DMS53 treated with DMSO at 0.1 percent for 48 hours (cell line): ENCODE data around the gene PROCR.
"Not testable (repeated sequence)": the region's sequence is repeated elsewhere in the genome, so short reads cannot be mapped to it uniquely, and the experiment has no call there.

Experiments used
- DNase-seq: peaks from one replicate; lab custom pipeline; 2025; ENCODE audit not compliant: unreplicated experiment; lab: John Stamatoyannopoulos, UW

PROCR gene

GRCh38 chr20:35192118-35192872 lies 20.4 kb downstream of the PROCR start:
- DNase-seq, result no peak

DNA sequence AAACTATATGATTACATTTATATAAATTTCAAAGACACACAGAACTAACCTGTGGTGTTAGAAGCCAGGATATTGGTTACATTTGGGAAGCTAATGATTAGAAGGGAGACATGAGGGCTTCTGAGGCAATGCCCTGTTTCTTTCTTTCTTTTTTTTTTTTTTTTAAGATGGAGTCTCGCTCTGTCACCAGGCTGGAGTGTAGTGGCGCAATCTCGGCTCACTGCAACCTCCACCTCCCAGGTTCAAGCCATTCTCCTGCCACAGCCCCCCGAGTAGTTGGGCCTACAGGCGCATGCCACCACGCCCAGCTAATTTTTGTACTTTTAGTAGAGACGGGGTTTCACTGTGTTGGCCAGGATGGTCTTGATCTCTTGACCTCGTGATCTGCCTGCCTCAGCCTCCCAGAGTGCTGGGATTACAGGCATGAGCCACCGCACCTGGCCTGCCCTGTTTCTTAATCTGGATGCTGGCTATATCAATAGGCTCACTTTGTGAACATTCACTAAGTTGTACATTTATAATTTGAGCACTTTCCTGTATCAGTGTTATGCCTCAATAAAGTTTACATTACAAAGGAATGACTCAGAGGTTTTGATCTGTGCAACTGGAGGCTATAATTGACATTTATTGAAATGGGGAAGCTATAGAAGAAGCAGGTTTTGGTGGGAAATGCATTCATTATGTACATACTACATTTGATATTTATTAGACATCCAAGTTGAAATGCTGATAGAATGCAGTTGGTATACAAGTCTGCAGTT lies 21.3 kb downstream of the PROCR start:
- not testable (repeated sequence) for DNase-seq

DNA sequence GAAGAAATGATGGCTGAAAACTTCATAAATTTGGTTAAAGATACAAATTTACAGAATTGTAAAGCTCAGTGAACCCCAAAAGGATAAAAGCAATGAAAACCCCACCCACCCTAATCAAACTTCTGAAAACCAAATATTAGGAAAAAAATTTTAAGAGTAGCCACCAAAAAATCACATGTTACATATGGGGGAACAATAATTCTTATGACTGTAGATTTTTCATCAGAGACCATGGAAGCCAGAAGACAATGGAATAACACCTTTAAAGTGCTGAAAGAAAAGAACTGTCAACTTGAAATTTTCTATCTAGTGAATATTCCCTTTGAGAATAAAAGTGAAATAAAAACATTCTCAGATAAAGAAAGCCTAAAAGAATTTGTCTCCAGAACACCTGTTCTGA lies 24.4 kb downstream of the PROCR start:
- no peak for DNase-seq

DNA sequence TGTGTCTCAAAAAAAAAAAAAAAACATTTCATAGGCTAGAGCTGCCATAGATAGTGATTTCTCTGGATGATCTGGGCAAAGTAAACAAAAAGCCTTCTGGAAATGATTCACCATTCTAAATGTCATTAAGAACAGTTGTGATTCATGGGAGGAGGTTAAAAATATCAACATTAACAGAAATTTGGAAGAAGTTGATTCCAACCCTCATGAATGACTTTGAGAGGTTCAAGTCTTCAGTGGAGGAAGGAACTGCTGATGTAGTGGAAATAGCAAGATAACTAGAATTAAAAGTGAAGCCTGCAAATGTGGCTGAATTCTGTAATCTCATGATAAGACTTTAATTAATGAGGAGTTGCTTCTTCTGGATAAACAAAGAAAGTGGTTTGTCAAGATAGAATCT lies 27.9 kb downstream of the PROCR start:
- peak; percentile 16 for DNase-seq

GRCh38 chr20:35200267-35200666 lies 28.4 kb downstream of the PROCR start:
- DNase-seq, result no peak

GRCh38 chr20:35201467-35201866 lies 29.6 kb downstream of the PROCR start:
- DNase-seq, result not testable (repeated sequence)

GRCh38 chr20:35206802-35207201 lies 34.9 kb downstream of the PROCR start:
- no peak for DNase-seq

- peak; percentile 85 for DNase-seq
These were observed 36.2 kb downstream of the PROCR start for GRCh38 chr20:35207950-35208611.

DNA sequence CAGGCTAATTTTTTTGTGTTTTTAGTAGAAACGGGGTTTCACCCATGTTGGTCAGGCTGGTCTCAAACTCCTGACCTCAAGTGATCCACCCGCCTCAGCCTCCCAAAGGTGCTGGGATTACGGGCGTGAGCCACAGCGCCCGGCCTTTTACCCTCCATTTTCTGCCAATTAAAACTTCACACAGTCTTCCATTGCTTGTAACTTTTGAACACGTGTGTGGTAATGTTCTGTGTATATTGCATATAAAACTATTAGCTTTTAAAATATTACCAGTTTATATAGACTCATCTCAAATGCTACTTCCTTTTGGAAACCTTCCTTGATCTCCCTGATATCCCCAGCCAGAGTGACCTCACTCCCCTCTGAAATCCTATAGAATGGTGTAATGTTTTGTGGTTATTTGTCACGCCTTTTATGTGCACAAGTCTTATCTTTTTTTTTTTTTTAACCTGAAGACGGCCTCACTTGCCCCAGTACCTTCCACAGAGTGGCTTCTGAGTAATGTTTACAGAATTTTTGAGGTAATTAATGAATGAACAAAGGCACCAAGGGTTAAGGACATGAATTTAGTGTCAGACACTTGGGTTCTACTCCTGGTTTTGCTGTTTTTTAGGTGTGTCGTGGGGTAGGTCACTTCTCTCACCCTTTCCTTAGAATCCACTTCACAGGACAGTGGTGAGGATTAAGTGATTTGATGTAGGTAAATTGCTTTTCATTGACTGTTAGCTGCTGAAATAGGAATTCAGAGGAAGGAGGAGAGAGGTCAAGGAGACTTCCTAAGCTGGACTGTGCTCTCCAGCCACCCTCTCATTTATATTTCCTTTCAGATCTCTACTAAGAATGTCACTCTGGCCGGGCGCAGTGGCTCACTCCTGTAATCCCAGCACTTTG lies 43.4 kb downstream of the PROCR start:
- no peak for DNase-seq

DNA sequence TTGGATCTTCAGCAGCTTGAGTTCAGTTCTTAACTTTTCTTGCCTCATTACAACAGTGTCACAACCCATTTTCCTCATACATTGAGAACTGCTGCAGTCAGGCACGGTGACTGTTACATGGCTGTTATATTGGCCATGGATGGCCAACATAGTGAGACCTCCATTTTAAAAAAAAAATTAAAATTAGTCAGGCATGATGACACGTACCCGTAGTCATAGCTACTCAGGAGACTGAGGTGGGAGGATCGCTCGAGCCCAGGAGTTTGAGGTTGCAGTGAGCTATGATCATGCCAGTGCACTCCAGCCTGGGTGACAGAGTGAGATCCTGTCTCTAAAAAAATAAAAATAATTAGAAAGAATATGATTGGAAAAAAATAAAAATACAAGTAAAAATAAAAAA lies 44.7 kb downstream of the PROCR start:
- no peak for DNase-seq

DNA sequence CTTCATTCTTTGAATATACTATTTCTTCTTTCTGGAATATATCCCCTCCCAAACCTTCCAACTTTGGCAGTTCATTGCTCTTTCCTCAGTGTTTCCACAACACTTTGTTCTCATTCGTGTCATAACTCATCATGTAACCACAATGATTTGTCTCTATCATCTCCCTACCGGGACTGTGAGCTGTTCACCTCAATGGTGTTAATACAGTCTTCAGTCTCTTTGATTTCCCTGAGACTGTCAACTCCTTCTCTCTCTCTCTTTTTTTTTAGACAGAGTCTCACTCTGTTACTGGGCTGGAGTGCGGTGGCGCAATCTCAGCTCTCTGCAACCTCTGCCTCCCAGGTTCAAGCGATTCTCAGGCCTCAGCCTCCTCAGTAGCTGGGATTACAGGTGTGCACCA lies 52.1 kb downstream of the PROCR start:
- no peak for DNase-seq

DNA sequence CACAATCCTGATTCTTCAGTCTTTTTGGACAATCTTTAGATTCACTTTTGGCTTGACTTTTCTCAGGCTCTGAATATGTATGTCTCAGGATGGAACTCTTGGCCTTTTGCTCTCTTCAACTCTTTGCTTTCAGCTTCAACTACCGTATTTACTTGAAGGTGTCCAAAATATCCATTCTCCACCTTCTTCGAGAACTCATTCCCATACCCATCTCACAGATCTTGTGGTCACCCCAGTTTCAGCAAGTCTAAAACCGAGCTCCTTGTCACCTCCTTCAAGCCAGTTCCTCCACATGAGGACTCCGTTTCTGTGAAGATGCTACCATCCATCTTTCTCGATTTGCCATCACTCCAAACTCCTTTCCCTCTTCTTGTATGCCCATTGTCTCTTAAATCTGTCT lies 52.7 kb downstream of the PROCR start:
- DNase-seq, result no peak

DNA sequence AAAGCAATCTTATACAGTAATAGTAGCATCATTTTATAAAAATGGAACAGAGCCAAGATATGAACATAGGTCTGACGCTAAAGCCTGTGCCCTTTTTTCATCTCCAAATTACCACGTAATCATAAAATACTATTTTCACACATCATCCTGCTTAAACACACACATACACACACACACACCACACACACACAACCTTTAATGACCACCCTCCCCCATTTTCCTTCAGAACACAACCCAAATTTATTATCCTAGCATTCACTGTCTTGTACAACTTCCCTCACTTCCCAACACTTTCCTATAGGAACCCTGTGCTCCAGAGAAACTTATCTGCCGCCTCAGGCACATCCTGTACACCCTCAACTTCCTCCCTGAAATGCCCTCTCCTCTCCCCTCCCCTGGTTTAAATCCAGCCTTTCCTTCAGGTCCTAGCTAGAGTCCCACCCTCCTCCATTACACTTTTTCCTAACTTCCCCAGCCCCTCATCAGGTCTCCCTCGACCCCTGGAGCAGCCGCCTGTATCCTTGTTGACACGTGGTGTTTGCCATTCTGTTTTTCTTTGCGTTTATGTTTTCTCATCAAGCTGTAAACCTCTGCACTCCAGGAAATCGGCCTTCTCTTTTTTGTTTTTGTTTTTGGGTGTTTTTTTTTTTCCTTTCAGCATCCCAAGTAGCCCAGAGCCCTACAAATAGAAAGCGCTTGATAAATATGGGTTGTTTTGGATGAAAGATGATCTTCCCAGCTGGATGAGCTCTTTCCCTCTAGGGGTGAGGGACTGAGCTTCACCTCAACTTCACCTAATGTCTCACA lies 53.6 kb downstream of the PROCR start:
- DNase-seq, result no peak

DNA sequence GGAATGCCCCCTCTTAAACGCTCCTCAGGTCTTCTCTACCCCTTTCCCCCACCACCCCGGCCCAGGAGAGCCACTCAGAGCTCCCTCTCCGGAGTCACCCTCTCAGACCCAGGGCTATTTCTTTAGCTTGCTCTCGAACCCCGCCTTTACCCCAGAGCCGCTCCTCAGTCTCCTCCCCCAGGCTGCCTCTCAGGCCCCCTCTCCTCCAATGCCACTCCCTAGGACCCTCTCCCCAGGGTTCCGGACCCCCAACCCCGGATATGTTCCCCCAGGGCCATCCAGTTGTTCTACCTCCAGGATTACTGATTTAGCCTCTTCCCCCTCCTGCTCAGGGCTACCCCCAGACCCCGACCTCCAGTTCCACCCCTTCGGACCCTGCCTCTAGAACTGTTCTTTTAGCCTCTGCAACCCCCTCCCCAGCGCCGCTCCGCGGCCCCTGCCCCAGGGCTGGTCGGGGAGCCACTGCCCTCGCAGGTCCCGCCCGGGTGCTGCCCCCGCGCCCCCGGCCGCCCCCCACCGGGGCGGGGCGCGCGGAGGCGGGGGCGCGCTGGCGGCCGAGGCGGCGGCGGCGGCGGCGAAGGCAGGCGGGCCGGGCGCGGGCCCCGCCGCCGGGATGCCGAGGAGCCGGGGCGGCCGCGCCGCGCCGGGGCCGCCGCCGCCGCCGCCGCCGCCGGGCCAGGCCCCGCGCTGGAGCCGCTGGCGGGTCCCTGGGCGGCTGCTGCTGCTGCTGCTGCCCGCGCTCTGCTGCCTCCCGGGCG lies 54.4 kb downstream of the PROCR start, which contains the start of gene MMP24:
Gene MMP24 (plus strand): TSS at position 565 of the 758 bp plus-strand sequence. CDS start 49 bp downstream, at position 614.
- no peak for DNase-seq
